IPS-11a (cell line): ENCODE results near the gene S100PBP.
A peak's percentile ranks its signal among the peaks of the same experiment; 100 is the strongest.

Source experiments
- H3K4me3 ChIP-seq: one replicate; pipeline ENCODE4 v1.5.1; 2013; ENCODE audit warnings: low read depth, low read length, control low read depth

S100PBP gene

DNA sequence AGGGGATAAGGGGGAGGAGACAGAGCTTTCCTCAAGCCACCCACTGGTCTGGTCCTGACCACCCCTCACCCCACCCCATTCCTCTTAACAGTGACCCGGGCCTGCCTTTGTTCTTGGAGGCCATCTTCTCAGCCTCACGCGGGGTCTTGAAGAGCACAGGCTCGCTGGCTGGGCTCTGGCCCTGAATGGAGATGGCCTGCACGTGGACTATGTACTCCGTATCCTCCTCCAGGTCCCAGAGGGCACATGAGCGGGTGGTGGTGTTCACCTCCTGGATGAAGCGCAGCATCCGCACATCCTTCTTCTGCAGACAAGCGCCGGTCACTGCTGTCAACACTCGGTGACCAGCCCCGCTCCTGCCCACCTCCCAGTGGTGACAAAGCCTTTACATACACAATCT lies 50.6 kb downstream of the S100PBP start:
- H3K4me3 ChIP-seq = no peak overlapping the region

DNA sequence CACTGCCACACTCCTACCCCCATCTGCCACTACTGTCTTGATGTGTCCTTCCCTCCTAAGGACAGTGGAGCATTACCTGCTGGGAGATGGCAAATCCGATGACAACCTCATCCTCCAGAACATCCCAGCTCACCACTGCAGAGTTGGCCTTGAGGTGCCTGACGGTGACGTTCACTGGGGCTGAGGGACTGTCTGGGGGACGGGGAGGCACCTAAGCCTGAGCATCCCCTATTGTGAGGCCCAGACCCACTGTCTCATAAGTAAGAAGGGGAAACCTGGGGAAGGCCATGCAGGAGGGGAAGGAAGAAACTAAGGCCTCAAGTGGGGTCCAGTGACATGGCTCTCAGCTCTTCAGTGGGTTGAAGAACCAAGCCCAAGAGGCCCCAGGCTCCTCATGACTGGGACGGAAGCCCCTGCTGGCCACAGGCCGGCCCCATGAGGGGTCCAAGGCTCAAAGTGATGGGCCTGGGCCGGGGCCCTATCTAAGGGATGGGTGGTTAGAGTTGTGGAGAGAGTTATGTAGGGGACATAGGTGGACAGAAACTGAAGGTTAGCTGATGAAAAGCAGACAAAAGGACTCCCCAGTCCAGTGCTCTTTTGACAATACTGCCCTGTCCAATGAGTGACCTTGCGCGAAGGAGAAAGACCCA lies 51.5 kb downstream of the S100PBP start:
- H3K4me3 ChIP-seq = no peak overlapping the region

DNA sequence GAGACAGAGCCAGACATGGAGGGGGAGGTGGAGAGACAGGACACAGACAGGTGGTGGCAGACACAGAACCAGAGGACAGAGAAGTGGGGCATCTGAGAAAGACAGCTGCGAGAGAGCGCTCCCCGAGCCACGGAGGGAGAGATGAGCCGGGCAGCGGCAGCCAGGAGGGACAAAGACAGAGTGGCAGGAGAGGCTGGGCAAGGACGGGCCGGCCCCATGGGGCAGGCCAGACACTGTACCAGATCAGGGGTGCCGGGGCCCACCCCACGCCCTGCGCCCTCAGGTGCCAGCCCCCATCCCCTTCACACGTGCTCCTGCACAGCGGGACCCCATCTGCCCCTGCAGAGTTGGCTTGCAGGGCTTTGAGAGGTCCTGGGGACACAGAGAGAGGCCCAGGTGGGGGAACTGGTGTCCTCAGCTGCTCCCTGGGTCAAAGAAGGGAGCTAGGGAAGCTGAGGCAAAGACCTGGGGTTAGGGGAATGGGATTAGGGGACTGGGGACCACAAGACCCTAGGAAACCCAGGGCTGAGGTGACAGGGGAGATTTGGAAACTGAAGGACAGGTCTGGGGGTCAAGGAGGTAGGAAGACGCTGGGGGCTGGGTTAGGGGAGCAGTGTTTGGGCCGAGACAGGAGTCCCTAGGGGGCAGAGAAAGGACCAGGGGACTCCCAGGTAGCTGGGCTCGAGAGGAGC lies 52.6 kb downstream of the S100PBP start:
- peak overlapping the region; percentile 27 for H3K4me3 ChIP-seq

DNA sequence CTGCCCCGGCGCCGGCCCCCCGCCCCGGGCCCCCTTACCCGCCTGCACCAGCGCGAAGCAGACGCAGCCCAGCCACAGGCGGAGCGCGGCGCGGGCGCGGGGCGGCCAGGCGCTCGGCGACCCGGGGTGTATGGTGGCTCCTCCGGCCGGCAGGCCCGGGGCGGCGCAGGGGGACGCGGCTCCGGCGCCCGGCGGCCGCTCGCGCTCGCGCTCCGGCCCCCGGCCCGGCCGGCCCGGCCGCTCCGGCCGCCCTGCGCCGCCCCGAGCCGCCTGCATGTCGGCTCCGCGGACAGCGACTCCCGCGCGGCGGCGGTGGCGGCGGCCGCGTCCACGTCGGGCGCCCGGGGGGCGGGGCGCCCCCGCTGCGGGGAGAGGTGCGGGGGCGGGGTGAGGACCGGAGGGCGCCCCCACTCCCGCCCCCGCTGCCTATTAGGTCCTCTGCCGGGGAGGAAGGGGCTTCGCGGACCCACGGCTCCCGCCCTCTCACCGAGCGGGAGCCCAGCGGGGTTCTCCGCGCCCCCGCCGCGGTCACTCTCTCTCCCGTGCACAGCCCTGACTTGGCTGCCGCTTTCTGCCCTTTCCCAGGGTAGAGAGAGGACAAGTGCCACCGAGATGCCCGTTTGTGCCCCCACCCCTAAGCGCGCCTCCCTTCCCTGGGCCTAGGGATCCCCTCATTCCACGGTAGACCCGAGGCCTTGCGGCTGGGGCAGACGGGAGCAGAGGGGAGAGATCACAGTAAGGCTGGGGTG lies 53.3 kb downstream of the S100PBP start, which contains the start of gene FNDC5:
Gene FNDC5, minus strand, starts transcription at position 298 of the 749 bp plus-strand sequence.
- peak within 1 kb of the TSS; percentile 27 for H3K4me3 ChIP-seq

DNA sequence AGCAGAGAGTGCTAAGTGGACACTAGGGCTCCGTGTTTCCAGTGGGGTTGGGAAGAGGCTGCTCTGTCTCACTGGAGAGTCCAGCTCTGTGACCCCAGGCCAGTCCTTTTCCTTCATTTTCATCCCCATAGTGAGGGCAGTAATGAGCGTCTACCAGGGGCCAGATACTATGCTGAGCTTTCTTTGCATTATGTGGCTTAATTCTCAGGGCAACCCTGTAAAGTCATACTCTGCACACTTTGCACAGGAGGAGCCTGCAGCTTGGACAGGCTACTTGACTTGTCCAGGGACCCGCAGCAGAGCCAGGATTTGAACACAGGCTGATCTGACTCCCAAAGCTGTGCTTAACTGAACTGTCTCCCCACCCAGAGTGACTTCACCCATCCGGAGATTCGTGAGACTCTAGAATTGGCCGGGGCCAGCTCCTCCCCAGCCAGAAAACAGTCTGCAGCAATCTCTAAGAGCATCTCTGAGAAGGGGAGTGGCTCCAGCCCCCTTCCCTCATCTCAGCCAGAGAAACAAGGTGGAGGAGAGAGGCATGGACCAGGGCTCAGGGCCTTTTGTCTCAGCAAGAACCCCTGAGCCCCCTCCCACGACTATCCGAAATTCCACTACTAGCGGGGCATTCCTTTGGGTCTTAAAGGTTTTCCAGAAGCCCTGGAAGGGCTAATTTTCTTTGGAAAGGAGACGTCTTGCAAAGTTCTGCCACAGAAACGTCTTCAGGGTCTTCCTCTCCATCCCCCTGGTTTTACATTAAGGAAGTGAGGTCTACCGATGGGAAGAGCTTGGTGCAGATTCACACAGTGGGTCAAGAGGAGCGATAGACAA lies 54.1 kb downstream of the S100PBP start:
- peak overlapping the region; percentile 20 for H3K4me3 ChIP-seq

DNA sequence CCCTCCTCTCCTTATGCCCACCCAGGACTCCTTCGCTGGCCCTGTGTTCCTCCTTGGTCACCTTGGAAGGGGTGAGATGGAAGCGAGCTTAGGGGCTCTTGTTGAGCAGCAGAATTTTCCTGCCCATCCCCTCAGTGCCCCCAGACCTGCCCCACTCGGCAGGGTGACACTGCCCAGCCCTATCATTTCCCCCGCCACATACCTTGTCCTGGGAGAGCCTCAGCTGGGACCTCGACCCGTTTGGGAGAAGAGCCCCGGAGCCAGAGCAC lies 54.7 kb downstream of the S100PBP start:
- no peak overlapping the region for H3K4me3 ChIP-seq

DNA sequence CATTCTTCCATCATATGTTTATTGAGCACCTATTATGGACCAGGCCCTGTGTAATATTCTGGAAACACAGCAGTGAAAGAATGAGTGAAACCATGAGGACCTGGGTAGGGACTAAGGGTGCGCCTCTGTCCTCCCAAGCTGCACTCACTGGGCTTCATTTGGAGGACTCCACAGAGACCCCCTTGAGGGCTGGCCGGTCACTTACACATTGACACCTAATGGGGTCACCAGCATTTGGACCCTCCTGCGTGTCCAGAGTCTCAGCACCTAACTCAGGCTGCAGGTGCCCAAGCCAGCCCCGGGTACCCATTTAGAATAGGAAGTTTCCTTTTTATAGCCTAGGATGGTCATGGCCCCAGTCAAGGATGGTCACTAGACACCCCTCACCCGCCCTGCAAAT lies 56.0 kb downstream of the S100PBP start:
- no peak overlapping the region for H3K4me3 ChIP-seq

DNA sequence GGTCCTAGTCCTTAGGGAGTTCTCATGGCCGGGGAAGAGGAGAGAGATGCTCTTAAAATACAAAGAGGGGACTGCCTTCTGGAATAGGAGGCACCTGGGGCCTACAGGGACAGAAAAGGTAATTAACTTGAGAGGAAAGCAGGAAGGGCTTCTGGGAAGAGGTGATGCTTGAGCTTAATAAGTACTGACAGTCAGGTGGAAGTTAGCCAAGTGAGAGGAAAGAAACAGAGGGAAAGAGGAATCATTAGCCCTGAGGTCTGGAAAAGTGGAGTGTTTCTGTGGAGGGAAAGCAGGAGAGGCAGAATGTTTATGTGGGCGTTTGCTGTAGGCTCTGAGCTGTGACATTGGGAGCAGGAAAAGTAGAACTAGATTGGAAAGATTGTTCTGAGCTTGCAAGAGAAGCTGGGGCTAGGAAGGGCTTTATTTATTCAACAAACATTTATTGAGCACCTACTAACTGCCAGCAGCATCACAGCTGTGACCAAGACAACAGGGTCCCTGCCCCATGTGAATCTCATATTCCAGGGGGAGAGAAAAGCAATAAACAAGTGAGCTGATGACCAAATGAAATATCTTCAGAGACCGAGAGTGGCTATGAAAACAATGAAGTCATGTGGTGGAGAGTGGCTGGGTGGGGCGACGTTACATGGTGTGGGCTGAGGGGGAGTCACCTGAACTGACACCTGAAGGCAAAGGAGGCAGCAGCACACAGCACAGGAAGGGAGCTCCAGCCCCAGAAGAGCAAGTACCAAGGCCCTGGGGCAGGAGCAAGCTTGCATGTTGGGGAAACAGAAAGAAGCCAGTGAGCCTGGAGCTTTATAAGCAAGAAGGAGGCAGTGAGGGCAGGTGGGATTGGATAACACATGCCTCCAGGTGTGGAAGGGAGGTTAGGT lies 57.7 kb downstream of the S100PBP start:
- H3K4me3 ChIP-seq = no peak overlapping the region

DNA sequence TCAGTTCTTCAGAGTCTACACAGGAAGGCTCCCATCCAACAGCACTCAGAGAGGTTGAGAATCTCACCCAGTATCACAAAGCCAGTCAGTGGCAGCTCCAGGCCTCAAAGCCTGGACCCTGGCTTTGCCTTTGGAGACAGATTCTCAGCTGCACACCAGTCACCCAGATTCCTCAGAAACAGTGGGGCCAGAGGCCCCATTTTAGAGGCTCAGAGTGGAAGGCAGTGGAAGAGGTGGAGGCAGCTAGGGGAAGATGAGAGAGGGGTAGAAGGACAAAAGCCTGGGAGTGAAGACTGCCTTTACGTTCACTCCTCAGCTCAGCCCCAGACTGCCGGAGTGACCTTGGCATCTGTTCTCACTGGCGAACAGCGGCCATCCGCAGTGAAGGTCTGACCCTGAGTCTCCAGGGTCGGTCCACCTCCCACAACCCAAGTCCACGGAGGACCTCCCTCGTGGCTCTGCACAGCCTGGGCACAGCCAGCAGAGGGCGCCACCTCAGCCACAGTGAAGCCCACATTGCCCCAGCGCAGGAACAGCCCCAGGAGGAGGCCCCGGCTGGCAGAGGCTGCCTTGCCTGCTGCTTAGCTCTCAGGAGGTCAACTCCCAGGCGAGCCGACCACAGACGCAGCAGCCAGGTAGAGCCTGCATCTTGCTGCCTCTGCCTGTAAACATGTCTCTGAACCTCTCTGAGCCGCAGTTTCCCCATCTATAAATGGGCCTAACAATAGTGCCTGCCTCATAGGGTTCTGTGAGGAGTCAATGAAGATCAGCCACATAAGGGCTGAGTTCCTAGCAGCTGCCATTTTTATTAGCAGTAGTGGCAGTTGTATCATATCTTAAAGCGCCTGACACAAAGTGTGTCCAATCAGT lies 59.1 kb downstream of the S100PBP start:
- H3K4me3 ChIP-seq = no peak overlapping the region

DNA sequence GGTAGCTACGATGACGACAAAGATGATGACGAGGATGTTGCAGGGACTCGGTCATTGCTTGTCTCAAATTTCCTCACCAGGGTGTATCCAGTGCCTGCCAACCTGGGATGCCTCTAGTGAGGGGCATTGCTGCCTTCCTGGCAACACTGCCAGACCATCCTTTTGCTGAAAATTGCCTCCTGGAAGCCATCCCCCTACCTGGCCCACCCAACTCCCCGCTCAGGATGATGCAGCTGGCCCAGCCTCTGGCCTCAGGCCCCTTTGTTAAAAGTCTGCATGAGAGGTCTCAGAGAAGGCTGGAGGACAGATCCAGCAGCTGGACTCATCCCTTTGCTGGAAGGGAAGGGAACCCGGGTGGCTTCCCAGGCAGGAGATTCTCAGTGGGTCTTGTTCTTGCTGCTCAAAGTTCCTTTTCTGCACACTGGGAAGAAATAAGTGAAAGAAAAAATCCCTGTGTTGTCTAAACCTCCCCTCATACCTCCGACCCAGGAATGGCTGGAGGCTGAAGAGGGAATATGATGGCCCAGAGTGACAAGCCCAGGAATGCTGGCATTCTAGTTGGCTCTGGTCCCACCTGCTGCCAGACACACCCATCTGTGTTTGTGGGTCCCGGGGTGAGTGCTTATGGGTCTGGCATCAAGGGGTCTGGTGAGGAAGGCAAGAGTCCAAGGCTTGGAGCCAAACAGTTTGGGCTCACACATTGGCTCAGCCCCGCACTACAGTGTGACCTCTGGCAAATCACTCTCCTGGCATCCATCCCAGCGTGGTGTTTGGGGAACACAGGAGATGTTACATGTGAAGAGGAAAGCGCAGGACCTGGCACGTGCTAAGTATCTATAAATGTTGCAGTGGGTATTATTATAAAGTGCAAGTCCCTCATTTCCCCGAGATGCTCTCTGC lies 60.0 kb downstream of the S100PBP start:
- no peak overlapping the region for H3K4me3 ChIP-seq

DNA sequence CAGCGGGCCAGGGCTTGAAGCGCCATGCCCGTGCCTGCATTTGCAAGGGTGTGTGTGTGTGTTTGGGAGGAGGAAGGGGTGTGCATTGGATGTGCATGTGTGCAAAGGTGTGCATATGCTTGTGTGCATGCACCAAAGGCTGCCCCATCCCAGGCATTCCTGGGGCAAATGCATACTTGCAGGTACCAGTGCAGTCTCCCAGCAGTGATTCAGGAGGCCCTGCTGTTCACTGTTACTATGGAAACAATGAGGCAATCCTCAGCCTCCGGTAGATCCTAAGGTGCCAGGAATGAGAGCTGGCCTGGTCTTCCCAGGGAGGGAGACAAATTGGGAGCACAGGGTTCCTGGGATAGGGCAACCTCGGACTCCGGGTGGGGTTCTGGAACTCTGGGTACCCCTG lies 60.7 kb downstream of the S100PBP start:
- H3K4me3 ChIP-seq = no peak overlapping the region

DNA sequence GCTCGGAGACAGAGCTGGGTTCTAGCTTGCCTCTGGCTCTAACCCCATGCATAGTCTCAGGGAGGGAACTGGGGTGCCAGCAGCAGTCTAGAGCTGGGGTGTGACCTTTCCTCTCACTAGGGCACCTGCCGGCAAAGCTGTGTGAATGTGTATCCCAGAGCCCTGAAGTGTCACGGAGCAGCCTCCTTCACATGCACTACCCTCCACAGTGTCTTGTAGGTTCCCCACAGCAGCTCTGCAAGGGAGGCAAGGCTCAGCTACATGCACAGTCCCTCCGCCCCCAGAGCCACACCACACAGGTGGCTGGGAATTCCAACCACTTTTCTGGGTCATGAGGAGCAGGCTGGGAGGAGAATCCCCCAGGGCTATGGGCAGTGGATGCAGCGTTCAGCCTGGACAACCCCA lies 61.2 kb downstream of the S100PBP start:
- H3K4me3 ChIP-seq = no peak overlapping the region

DNA sequence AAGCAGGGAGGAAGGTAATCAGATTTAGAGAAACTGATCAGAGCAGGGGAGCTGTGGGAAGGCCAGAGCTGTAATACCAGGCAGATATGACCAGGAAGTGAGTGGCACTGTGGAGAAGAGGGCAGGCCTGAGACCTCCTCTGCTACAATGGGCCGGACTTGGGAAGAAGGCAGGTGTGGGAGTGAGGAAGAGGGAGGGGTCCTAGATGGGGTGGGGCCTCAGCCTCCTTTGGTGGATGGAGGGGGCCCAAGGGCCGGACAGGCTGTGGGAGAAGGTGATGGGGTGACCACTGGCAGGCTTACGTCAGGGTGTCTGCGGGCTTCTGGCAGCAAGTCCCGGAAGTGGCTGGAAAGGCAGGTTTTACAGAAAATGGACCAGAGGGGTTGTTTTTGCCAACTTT lies 63.8 kb downstream of the S100PBP start:
- no peak overlapping the region for H3K4me3 ChIP-seq

DNA sequence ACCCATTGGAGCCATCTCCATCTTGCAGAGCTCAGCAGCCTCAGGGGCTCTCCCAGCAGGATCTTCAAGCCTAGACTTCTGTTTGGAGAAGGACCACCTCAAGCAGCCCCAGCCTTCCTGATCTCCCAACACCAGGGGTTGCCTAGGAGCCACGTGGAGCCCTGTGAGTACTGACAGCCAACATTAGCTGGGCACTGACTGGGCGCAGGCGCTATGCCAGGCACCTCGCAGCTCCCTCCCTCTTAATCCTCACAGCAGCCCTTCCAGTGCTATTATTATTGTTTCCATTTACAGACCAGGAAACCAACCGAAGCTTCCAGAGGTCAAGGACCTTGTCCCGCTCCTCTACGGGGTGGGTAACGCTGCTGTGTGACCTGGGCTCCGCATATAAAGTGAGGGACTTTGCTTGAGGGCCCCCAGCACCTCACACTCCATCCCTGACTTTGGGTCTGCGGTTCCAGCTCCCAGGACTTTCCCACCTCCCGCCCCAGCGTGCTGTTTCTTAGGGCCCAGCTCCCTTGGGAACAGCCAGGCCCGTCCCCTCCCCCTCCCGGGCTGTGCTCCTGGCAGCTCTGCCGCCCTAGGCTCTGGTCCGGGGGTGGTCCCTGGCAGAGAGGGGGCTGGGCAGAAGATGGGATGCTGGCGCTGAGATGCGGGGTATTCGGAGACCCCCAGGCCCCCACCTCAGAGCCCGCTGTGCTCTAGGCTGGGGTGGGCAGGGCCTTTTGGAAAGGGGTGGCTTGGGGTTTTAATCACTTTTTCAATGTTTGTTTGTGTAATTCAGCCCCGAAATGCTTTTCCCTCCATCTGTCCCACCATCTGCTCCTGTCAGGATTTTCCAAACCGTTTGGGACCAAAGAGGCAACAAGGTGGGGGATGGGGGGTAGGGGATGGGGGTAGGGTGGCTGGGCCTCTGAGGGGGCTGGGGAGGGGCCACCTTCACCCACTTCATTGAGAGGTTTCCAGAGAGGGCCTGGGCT lies 64.7 kb downstream of the S100PBP start:
- no peak overlapping the region for H3K4me3 ChIP-seq

DNA sequence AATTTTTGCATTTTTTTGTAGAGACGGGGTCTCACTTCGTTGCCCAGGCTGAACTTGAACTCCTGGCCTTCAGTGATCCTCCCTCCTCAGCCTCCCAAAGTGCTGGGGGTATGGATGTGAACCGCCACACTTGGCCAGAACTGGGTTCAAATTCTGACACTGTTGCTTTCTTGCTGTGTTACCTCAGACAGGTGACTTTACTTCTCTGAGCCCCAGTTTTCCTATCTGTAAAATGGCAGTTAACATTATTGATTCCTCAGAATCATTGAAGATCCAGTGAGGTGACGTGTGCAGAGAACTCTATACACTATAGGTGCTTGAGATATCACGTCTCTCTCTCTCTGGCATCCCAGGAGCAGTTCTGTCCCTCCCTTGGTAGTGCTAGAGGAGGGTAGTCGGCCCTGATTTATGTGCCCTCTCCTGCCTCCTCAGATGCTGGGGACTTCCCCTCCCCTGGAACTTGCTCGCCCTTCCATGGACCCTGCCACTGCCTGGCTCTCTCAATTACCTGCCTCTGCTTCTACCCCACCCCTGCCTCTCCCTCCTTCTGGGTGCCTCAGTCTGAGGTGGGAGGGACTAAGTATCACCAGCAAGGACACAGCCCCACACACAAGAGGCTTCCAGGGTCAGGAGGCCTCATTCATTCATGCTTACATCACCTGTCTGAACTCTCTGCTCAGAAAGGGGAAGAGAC lies 66.0 kb downstream of the S100PBP start:
- H3K4me3 ChIP-seq = no peak overlapping the region

DNA sequence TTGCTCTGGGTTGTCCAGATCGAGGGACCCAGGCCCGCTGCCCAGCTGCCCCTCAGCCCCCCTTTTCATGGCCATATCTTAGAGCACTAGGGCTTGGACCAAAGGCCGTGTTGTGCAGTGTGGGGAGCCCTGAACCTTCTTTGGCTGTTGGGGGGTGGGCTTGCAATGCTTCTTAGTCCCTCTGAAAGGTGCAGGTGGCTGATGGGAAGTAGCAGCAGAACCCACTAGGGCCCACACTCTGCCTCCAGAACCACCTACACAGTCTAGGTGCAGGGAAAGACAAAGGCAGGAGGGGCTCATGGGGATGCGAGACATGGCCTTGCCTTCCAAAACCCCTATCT lies 66.5 kb downstream of the S100PBP start:
- no peak overlapping the region for H3K4me3 ChIP-seq

DNA sequence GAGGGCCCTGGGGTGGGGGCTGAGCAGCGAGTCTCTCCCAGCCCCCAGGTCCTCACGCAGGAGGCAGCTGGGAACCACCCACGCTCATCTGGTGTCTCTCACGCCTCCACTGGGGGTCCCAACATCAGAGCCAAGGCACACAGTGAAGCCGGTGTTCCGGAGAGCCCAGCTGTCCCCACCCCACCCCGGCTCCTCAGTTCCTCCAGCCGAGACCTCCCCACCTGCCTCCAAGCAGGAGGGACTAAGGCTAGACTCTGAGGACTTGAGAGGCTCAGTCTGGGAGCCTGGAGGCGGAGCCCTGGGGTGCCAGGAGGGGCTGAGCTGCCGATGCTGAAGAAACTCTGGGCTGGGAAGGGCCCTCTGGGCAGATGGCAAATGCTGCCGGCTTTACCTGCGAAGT lies 67.3 kb downstream of the S100PBP start:
- H3K4me3 ChIP-seq = no peak overlapping the region
